LNCAP (cell line): ENCODE data around the gene RAB1B.

Experiments used
- CTCF ChIP-seq: fragments of 450-650 bp; IDR thresholded peaks from 2 replicates; pipeline ENCODE4 v1.5.1; 2017; ENCODE audit warnings: mild to moderate bottlenecking

Gene RAB1B

GRCh38 chr11:66240781-66241136 is 27.7 kb upstream of the RAB1B start:
- TF ChIP-seq CTCF, result no peak

GRCh38 chr11:66242095-66242765 is 26.2 kb upstream of the RAB1B start:
- TF ChIP-seq CTCF, result no peak

GRCh38 chr11:66243782-66244535 is 24.5 kb upstream of the RAB1B start:
- TF ChIP-seq CTCF, result no peak

- TF ChIP-seq CTCF, result no peak
These were observed 21.1 kb upstream of the RAB1B start for GRCh38 chr11:66247295-66247694.

- no peak for TF ChIP-seq CTCF
These were observed 20.6 kb upstream of the RAB1B start for GRCh38 chr11:66247801-66248200.

- TF ChIP-seq CTCF, result no peak
These were observed 19.5 kb upstream of the RAB1B start for GRCh38 chr11:66248903-66249302.

GRCh38 chr11:66251809-66252208 is 16.6 kb upstream of the RAB1B start:
- TF ChIP-seq CTCF, result no peak
